ENCODE data around the gene MYOCOS.
"Not testable (repeated sequence)": the region's sequence is repeated elsewhere in the genome, so short reads cannot be mapped to it uniquely, and the experiment has no call there.

Gene MYOCOS

GRCh38 chr1:171652234-171652822, 30.3 kb downstream of the MYOCOS start, which contains the start of gene MYOC:
Gene MYOC (minus strand): TSS chr1:171652688. CDS start chr1:171652611, 77 bp downstream.
- H3K27ac ChIP-seq: no peak within 1 kb of the TSS
- no peak for TF ChIP-seq ZFX (IDR thresholded peaks at IDR 0.05)
- no peak for TF ChIP-seq CTCF (conservative IDR thresholded peaks at IDR 0.05)

- TF ChIP-seq ZFX (IDR thresholded peaks at IDR 0.05) (no peak), CTCF (conservative IDR thresholded peaks at IDR 0.05) (no peak)
Measured at GRCh38 chr1:171653796-171654195, 31.8 kb downstream of the MYOCOS start.

GRCh38 chr1:171654201-171654941, 32.3 kb downstream of the MYOCOS start:
- no peak overlapping the region for H3K27ac ChIP-seq
- no peak for TF ChIP-seq ZFX (IDR thresholded peaks at IDR 0.05)
- TF ChIP-seq CTCF (conservative IDR thresholded peaks at IDR 0.05): no peak

More at GRCh38 chr1:171653796-171654195, 31.8 kb downstream of the MYOCOS start:
- no peak overlapping the region for H3K27ac ChIP-seq

- H3K27ac ChIP-seq: no peak overlapping the region
- TF ChIP-seq CTCF (conservative IDR thresholded peaks at IDR 0.05) (peak; percentile 87), ZFX (IDR thresholded peaks at IDR 0.05) (no peak)
Measured at GRCh38 chr1:171654942-171655745, 33.1 kb downstream of the MYOCOS start.

GRCh38 chr1:171655746-171656116, 33.7 kb downstream of the MYOCOS start:
- TF ChIP-seq CTCF (conservative IDR thresholded peaks at IDR 0.05) (peak; percentile 61), ZFX (IDR thresholded peaks at IDR 0.05) (no peak)
- no peak overlapping the region for H3K27ac ChIP-seq

- not testable (repeated sequence) for H3K27ac ChIP-seq
Measured at GRCh38 chr1:171656206-171656605, 34.2 kb downstream of the MYOCOS start.

- TF ChIP-seq CTCF (conservative IDR thresholded peaks at IDR 0.05) (no peak), ZFX (IDR thresholded peaks at IDR 0.05) (no peak)
- no peak overlapping the region for H3K27ac ChIP-seq
Measured at GRCh38 chr1:171661076-171661650, 39.1 kb downstream of the MYOCOS start.

All from C4-2B (cell line).